Naive thymus-derived CD4-positive, alpha-beta T cell (primary cell): Measurements from ENCODE around the gene ATG7. TPM values are rescaled to one million over a fixed set of nuclear protein-coding genes. Genes with fewer than 3 reads are reported as not detected.

Experiments used
- ATAC-seq: fragments of 150-1000 bp; cut with Tn5 transposase; 2 replicates; pipeline ENCODE4 v1.10.0; 2021; ENCODE audit warnings: mild to moderate bottlenecking, moderate library complexity
- CTCF ChIA-PET: fragments of 350-600 bp; sonication (Branson Sonifier 250); formaldehyde crosslinking; loops from one replicate; lab custom pipeline; 2021; ENCODE audit warnings: antibody characterized with exemption; lab: Charles Lee
- POLR2A ChIA-PET: fragments of 350-600 bp; sonication (Branson Sonifier 250); formaldehyde crosslinking; loops from one replicate; lab custom pipeline; 2021; ENCODE audit warnings: antibody characterized with exemption, inconsistent platforms; lab: Charles Lee
- DNase-seq, 9 donors: peaks; one replicate each; pipeline versions ENCODE4 v3.0.0 to v3.0.0-alpha.2; 2020 to 2022; ENCODE audit warnings: mixed read lengths in 1 of 9
- H3K27ac ChIP-seq: one replicate; pipeline ENCODE4 v1.7.0; 2013; ENCODE audit warnings: mild to moderate bottlenecking, low read depth, low read length, moderate library complexity
- H3K27me3 ChIP-seq, 2 donors: one replicate each; pipeline ENCODE4 v1.7.0; 2013; ENCODE audit warnings: low read length in 2 of 2, mild to moderate bottlenecking in 2 of 2, moderate library complexity in 2 of 2; ENCODE audit not compliant: control insufficient read depth in 2 of 2, insufficient read depth in 2 of 2
- H3K36me3 ChIP-seq, 3 experiments: 1 replicate in 2 of 3; 2 replicates in 1 of 3; pipeline ENCODE4 v1.7.0; 2013; ENCODE audit warnings: low read length in 3 of 3, mild to moderate bottlenecking in 3 of 3, moderate library complexity in 1 of 3; ENCODE audit not compliant: insufficient read depth in 3 of 3, control insufficient read depth in 2 of 3
- H3K4me1 ChIP-seq, 2 donors: one replicate each; pipeline ENCODE4 v1.7.0; 2013; ENCODE audit warnings: low read length in 2 of 2, mild to moderate bottlenecking in 2 of 2, moderate library complexity in 1 of 2; ENCODE audit not compliant: control insufficient read depth in 2 of 2, insufficient read depth in 2 of 2
- H3K4me3 ChIP-seq: 2 replicates; pipeline ENCODE4 v1.7.0; 2013; ENCODE audit warnings: mild to moderate bottlenecking, low read length
- H3K9me3 ChIP-seq, 3 experiments: 1 replicate in 2 of 3; 2 replicates in 1 of 3; pipeline ENCODE4 v1.7.0; 2013; ENCODE audit warnings: low read length in 3 of 3; ENCODE audit not compliant: control insufficient read depth in 2 of 3
- H3K27ac Mint-ChIP-seq, 9 donors: one replicate each; pipeline ENCODE4 v1.8.0; 2020 to 2022; ENCODE audit warnings: mixed read lengths in 9 of 9, mild to moderate bottlenecking in 8 of 9, moderate library complexity in 5 of 9, inconsistent platforms in 2 of 9
- H3K27me3 Mint-ChIP-seq, 5 donors: one replicate each; pipeline ENCODE4 v1.8.0; 2021 to 2022; ENCODE audit warnings: mixed read lengths in 5 of 5, mild to moderate bottlenecking in 1 of 5
- H3K36me3 Mint-ChIP-seq, 5 donors: one replicate each; pipeline ENCODE4 v1.8.0; 2020 to 2022; ENCODE audit warnings: mixed read lengths in 5 of 5, mild to moderate bottlenecking in 3 of 5, inconsistent platforms in 1 of 5
- H3K4me1 Mint-ChIP-seq, 7 donors: one replicate each; pipeline ENCODE4 v1.8.0; 2020 to 2022; ENCODE audit warnings: mixed read lengths in 7 of 7, mild to moderate bottlenecking in 3 of 7, inconsistent platforms in 1 of 7
- H3K4me3 Mint-ChIP-seq, 10 donors: one replicate each; pipeline ENCODE4 v1.8.0; 2020 to 2022; ENCODE audit warnings: mild to moderate bottlenecking in 10 of 10, mixed read lengths in 10 of 10, moderate library complexity in 6 of 10, inconsistent platforms in 2 of 10
- H3K9me3 Mint-ChIP-seq, 11 donors: one replicate each; pipeline ENCODE4 v1.8.0; 2020 to 2022; ENCODE audit warnings: mixed read lengths in 11 of 11, mild to moderate bottlenecking in 4 of 11, inconsistent platforms in 1 of 11, moderate library complexity in 1 of 11
- intact Hi-C, 2 donors: fragments of 100-400 bp; cut with micrococcal nuclease; formaldehyde crosslinking; loops; one replicate each; pipeline ENCODE4 v1.15.1; 2023
- polyA plus RNA-seq, 2 donors: library from polyadenylated mRNA; unstranded; fragments of 300-500 nt; fragmentation: Illumina TruSeq; gene quantifications; one replicate each; pipeline ENCODE4 v1.2.3, GENCODE V29; 2021
- total RNA-seq, 6 experiments: library from RNA in 5 of 6; stranded (reverse) in 5 of 6; gene quantifications; 1 replicate in 5 of 6; 2 replicates in 1 of 6; pipeline ENCODE4 v1.2.3 and lab custom pipeline; 2021 to 2026

ATG7 gene
- total and polyA plus RNA-seq, 7 experiments from 2014 or later = 12.0 to 80.3 (median 33.6) TPM

- ATAC-seq (no peak), DNase-seq (no peak)
- no peaks in the 10 kb centered on the region for H3K27me3 Mint-ChIP-seq
- peaks cover 9 to 32% (median 10%) of the 10 kb centered on the region in 5 donors for H3K36me3 Mint-ChIP-seq
- H3K4me3 ChIP-seq = no peak overlapping the region
- H3K27ac Mint-ChIP-seq = peak overlapping the region in 6 of 9 donors; percentile 13 to 68 (median 60)
- H3K27ac ChIP-seq = no peak overlapping the region
- no peak overlapping the region for H3K4me3 Mint-ChIP-seq
- no peaks in the 10 kb centered on the region for H3K27me3 ChIP-seq
- no peaks in the 10 kb centered on the region for H3K9me3 Mint-ChIP-seq
- CTCF ChIA-PET = no interaction called here
- peaks cover 0 to 90% (median 6%) of the 10 kb centered on the region in 3 experiments for H3K36me3 ChIP-seq
- POLR2A ChIA-PET = no interaction called here
- no peaks in the 10 kb centered on the region for H3K4me1 ChIP-seq
- no peaks in the 10 kb centered on the region for H3K9me3 ChIP-seq
- intact Hi-C loops = no loop called here
- H3K4me1 Mint-ChIP-seq = peaks cover 0 to 11% (median 5%) of the 10 kb centered on the region in 7 donors
Observed at GRCh38 chr3:11559816-11560633, 287.8 kb downstream of the ATG7 start.

DNA sequence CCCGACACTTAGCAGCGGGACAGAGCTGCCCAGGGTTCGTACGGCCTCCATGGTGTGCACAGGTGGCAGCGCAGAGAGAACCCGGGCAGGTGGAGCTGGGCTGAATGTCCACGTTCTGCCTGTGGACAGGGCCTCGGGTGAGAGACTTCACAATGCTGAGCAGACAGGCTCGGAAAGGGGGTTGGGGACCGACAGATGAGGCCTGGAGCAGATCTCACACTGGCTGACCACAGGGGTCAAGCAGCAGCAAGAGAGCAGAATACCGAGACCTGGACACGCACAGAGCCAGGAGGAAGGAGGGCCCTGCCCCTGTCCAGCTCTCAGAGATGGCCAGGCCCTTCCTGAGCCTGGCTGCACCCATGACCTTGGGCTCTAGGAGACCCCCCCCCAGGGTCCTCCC, 288.5 kb downstream of the ATG7 start:
- ChIA-PET POLR2A (no interaction called here), CTCF (no interaction called here)
- peaks cover 9 to 28% (median 10%) of the 10 kb centered on the region in 5 donors for H3K36me3 Mint-ChIP-seq

DNA sequence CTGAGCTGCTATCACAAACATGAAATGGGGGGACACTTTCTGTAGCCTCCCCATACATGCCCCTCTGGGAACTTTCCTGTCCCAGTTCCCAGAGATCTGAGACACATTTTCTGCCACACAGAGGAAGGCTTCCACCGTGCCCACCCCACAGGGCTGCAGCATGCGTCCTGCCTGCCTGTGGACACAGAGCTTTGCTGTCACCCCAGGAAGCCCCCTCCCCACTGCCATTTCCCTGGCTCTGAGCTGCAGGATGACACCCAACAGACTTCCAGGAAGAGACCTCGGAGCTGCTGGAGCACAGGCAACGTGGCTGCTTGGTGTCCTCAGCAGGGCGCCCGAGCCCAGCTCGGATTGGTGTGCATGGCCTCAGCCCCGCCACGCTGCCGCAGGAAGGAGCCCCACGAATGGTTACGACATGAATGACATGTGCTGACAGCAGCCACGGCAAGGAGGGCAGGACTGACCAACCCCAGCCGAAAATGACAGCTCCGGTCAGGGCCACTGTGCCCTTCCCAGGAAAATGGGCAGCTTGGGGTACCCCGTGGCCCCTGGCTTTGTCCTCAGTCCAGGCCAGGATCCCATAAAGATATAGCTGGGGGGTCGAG, 290.2 kb downstream of the ATG7 start:
- H3K27me3 Mint-ChIP-seq = no peaks in the 10 kb centered on the region
- H3K4me1 ChIP-seq = no peaks in the 10 kb centered on the region
- no peak for ATAC-seq
- peaks cover 0 to 18% (median 9%) of the 10 kb centered on the region in 7 donors for H3K4me1 Mint-ChIP-seq
- H3K27ac Mint-ChIP-seq = peak overlapping the region in 3 of 9 donors; percentile 15 to 74 (median 55)
- no peak overlapping the region for H3K4me3 Mint-ChIP-seq
- H3K36me3 ChIP-seq = peaks cover 0 to 84% (median 3%) of the 10 kb centered on the region in 3 experiments
- CTCF ChIA-PET = interaction anchor here (0.6 kb wide), 1 partner anchor 288 kb away, joined by 3 read pairs; no protein-coding TSS in a partner anchor
- H3K27me3 ChIP-seq = no peaks in the 10 kb centered on the region
- no peak overlapping the region for H3K4me3 ChIP-seq
- H3K27ac ChIP-seq = no peak overlapping the region
- no peaks in the 10 kb centered on the region for H3K9me3 Mint-ChIP-seq
- intact Hi-C loops = no loop called here
- DNase-seq = no peak
- peaks cover 6 to 24% (median 10%) of the 10 kb centered on the region in 5 donors for H3K36me3 Mint-ChIP-seq
- H3K9me3 ChIP-seq = no peaks in the 10 kb centered on the region
- POLR2A ChIA-PET = no interaction called here

More for the DNA sequence above, 288.5 kb downstream of the ATG7 start:
- intact Hi-C loops = no loop called here
- Mint-ChIP-seq H3K4me3 (no peak overlapping the region), H3K27ac (peak overlapping the region in 5 of 9 donors; percentile 13 to 54 (median 32)), H3K27me3 (no peaks in the 10 kb centered on the region), H3K4me1 (peaks cover 0 to 11% (median 5%) of the 10 kb centered on the region in 7 donors), H3K9me3 (no peaks in the 10 kb centered on the region)
- Histone ChIP-seq H3K4me3 (no peak overlapping the region), H3K27ac (no peak overlapping the region), H3K27me3 (no peaks in the 10 kb centered on the region), H3K9me3 (no peaks in the 10 kb centered on the region), H3K36me3 (peaks cover 0 to 89% (median 6%) of the 10 kb centered on the region in 3 experiments), H3K4me1 (no peaks in the 10 kb centered on the region)
- no peak for DNase-seq
- ATAC-seq = no peak

GRCh38 chr3:11563159-11563864, 291.1 kb downstream of the ATG7 start:
- H3K36me3 ChIP-seq = peaks cover 0 to 84% (median 3%) of the 10 kb centered on the region in 3 experiments
- ChIA-PET CTCF (interaction anchor here (0.6 kb wide), 1 partner anchor 80 kb away, joined by 3 read pairs; the partner anchor contains the start of gene VGLL4), POLR2A (no interaction called here)
- no peak overlapping the region for H3K27ac ChIP-seq
- no peaks in the 10 kb centered on the region for H3K4me1 ChIP-seq
- peaks cover 0 to 18% (median 4%) of the 10 kb centered on the region in 7 donors for H3K4me1 Mint-ChIP-seq
- no peaks in the 10 kb centered on the region for H3K27me3 ChIP-seq
- peaks cover 0 to 22% (median 5%) of the 10 kb centered on the region in 5 donors for H3K36me3 Mint-ChIP-seq
- ATAC-seq (no peak), DNase-seq (no peak)
- no peaks in the 10 kb centered on the region for H3K27me3 Mint-ChIP-seq
- intact Hi-C loops = no loop called here
- no peak overlapping the region for H3K4me3 Mint-ChIP-seq
- peak overlapping the region in 2 of 9 donors; percentile 56 to 78 for H3K27ac Mint-ChIP-seq
- H3K4me3 ChIP-seq = no peak overlapping the region
- H3K9me3 Mint-ChIP-seq = no peaks in the 10 kb centered on the region
- no peaks in the 10 kb centered on the region for H3K9me3 ChIP-seq

DNA sequence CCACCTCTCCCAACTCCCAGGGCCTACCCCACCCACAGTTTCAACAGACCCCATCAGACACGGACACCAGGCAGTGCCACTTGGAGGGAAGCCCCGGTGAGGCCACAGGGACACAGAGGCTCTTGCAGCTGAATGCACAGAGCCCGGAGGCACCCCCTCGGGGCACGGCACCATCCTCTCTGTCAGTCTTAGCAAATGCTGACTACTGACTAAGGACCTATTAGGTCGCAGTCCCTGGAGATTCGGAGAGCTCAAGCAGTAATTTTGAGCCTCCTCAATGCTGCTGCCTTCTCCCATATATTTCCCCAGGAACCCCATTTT, 291.6 kb downstream of the ATG7 start:
- no peak for DNase-seq
- Histone ChIP-seq H3K9me3 (no peaks in the 10 kb centered on the region), H3K36me3 (peaks cover 0 to 82% (median 3%) of the 10 kb centered on the region in 3 experiments), H3K27ac (no peak overlapping the region), H3K4me1 (no peaks in the 10 kb centered on the region), H3K27me3 (no peaks in the 10 kb centered on the region), H3K4me3 (no peak overlapping the region)
- no peak for ATAC-seq
- POLR2A ChIA-PET = no interaction called here
- H3K4me1 Mint-ChIP-seq = peaks cover 0 to 18% (median 4%) of the 10 kb centered on the region in 7 donors
- CTCF ChIA-PET = interaction anchor here (0.6 kb wide), 1 partner anchor 80 kb away, joined by 3 read pairs; the partner anchor contains the start of gene VGLL4
- peak overlapping the region in 2 of 9 donors; percentile 32 to 78 for H3K27ac Mint-ChIP-seq
- no peak overlapping the region for H3K4me3 Mint-ChIP-seq
- H3K27me3 Mint-ChIP-seq = no peaks in the 10 kb centered on the region
- intact Hi-C loops = no loop called here
- H3K9me3 Mint-ChIP-seq = no peaks in the 10 kb centered on the region
- peaks cover 0 to 22% (median 5%) of the 10 kb centered on the region in 5 donors for H3K36me3 Mint-ChIP-seq

GRCh38 chr3:11564577-11565001, 292.4 kb downstream of the ATG7 start:
- Mint-ChIP-seq H3K36me3 (peaks cover 0 to 22% (median 5%) of the 10 kb centered on the region in 5 donors), H3K4me3 (no peak overlapping the region), H3K4me1 (peaks cover 0 to 18% (median 4%) of the 10 kb centered on the region in 7 donors), H3K27ac (peak overlapping the region in 1 of 9 donors; percentile 25), H3K27me3 (no peaks in the 10 kb centered on the region), H3K9me3 (no peaks in the 10 kb centered on the region)
- peaks cover 0 to 76% (median 3%) of the 10 kb centered on the region in 3 experiments for H3K36me3 ChIP-seq
- ATAC-seq = no peak
- ChIA-PET POLR2A (no interaction called here), CTCF (no interaction called here)
- no peak overlapping the region for H3K4me3 ChIP-seq
- DNase-seq = no peak
- H3K27me3 ChIP-seq = no peaks in the 10 kb centered on the region
- no peaks in the 10 kb centered on the region for H3K4me1 ChIP-seq
- no peaks in the 10 kb centered on the region for H3K9me3 ChIP-seq
- no peak overlapping the region for H3K27ac ChIP-seq
- intact Hi-C loops = loop anchor here in 1 of 2 donors (5.0 kb wide), 1 partner anchor 78 kb away; the partner anchor contains the start of gene VGLL4
